OCI-LY3 (cell line): Measurements from ENCODE around the gene BPIFB4.

ENCODE experiments used
- H2AFZ ChIP-seq: fragments of 200-600, 300-600 bp; shearing (Covaris generic); 2 replicates; pipeline ENCODE4 v1.6.0; 2014; ENCODE audit warnings: antibody characterized with exemption, low read depth, low read length
- H3K27ac ChIP-seq: fragments of 200-600, 300-600 bp; sonication (generic); 2 replicates; pipeline ENCODE4 v1.5.1; 2014; ENCODE audit warnings: mild to moderate bottlenecking, low read length, moderate library complexity, mixed read lengths
- H3K27me3 ChIP-seq: fragments of 200-600, 300-600 bp; sonication (generic); 2 replicates; pipeline ENCODE4 v1.6.1; 2014; ENCODE audit warnings: low read depth, low read length, mixed read lengths
- H3K36me3 ChIP-seq: fragments of 200-600, 300-600 bp; sonication (generic); replicated peaks from 2 replicates; pipeline ENCODE3; 2014; ENCODE audit warnings: low read depth, low read length, mixed read lengths
- H3K4me1 ChIP-seq: fragments of 300-600, 200-600 bp; sonication (generic); 2 replicates; pipeline ENCODE4 v1.6.1; 2014; ENCODE audit warnings: low read length, mixed read lengths
- H3K4me2 ChIP-seq: fragments of 200-600, 300-600 bp; sonication (generic); 2 replicates; pipeline ENCODE4 v1.6.1; 2014; ENCODE audit warnings: low read length, mixed read lengths
- H3K4me3 ChIP-seq: fragments of 300-600, 200-600 bp; sonication (generic); 2 replicates; pipeline ENCODE4 v1.5.1; 2014; ENCODE audit warnings: antibody characterized with exemption, mild to moderate bottlenecking, low read length, moderate library complexity
- H3K79me2 ChIP-seq: fragments of 300-600, 200-600 bp; shearing (Covaris generic); 2 replicates; pipeline ENCODE4 v1.6.1; 2014; ENCODE audit warnings: mild to moderate bottlenecking, low read length, mixed read lengths
- H3K9ac ChIP-seq: fragments of 300-600, 200-600 bp; shearing (Covaris generic); 2 replicates; pipeline ENCODE4 v1.6.0; 2014; ENCODE audit warnings: mild to moderate bottlenecking, low read length, moderate library complexity
- H3K9me3 ChIP-seq: fragments of 200-600, 300-600 bp; shearing (Covaris generic); 2 replicates; pipeline ENCODE4 v1.6.1; 2014; ENCODE audit warnings: low read length, mixed read lengths; ENCODE audit not compliant: insufficient read depth
- H4K20me1 ChIP-seq: fragments of 200-600, 300-600 bp; sonication (generic); 2 replicates; pipeline ENCODE4 v1.6.1; 2016; ENCODE audit warnings: low read length, mixed read lengths; ENCODE audit not compliant: insufficient read depth
- EZH2phosphoT487 ChIP-seq: fragments of 200-600 bp; shearing (Covaris generic); IDR thresholded peaks from 2 replicates; pipeline ENCODE4 v1.6.1; 2018; ENCODE audit warnings: antibody characterized with exemption, mixed run types, low read depth
- TF ChIP-seq, protein P1 (sequence below): fragments of 200-600, 300-600 bp; sonication (generic); IDR thresholded peaks from 2 replicates; pipeline ENCODE4 v1.5.1; 2014; ENCODE audit warnings: antibody characterized with exemption, low read length, low read depth

The BPIFB4 gene

DNA sequence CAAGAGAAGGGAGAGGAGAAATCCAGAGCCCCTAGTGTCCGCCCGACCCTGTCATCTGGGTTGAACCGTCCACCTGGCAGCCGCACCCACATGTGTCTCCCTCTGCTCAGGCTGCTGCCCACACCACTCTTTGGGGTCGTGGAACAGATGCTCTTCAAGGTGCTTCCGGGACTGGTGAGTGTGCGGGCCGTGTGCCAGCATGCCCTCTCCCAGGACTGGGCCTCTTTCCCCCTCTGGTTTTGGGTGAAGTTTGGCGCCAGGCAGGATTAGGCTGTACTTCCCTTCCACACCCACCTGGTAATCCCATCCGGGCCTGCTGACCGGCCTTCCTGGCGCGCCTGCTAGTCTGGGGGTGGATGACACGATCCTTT, 17.8 kb upstream of the BPIFB4 start:
- Histone ChIP-seq H3K79me2 (no peaks in the 10 kb centered on the region), H2AFZ (no peak overlapping the region), H3K9me3 (no peaks in the 10 kb centered on the region), H3K27ac (no peak overlapping the region), H3K36me3 (no peaks in the 10 kb centered on the region), H4K20me1 (no peaks in the 10 kb centered on the region), H3K4me2 (no peak overlapping the region), H3K27me3 (no peaks in the 10 kb centered on the region), H3K9ac (no peak overlapping the region), H3K4me3 (no peak overlapping the region), H3K4me1 (no peaks in the 10 kb centered on the region)
- TF ChIP-seq EZH2phosphoT487, result no peak
- TF ChIP-seq, protein P1, sequence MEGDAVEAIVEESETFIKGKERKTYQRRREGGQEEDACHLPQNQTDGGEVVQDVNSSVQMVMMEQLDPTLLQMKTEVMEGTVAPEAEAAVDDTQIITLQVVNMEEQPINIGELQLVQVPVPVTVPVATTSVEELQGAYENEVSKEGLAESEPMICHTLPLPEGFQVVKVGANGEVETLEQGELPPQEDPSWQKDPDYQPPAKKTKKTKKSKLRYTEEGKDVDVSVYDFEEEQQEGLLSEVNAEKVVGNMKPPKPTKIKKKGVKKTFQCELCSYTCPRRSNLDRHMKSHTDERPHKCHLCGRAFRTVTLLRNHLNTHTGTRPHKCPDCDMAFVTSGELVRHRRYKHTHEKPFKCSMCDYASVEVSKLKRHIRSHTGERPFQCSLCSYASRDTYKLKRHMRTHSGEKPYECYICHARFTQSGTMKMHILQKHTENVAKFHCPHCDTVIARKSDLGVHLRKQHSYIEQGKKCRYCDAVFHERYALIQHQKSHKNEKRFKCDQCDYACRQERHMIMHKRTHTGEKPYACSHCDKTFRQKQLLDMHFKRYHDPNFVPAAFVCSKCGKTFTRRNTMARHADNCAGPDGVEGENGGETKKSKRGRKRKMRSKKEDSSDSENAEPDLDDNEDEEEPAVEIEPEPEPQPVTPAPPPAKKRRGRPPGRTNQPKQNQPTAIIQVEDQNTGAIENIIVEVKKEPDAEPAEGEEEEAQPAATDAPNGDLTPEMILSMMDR, result no peak

DNA sequence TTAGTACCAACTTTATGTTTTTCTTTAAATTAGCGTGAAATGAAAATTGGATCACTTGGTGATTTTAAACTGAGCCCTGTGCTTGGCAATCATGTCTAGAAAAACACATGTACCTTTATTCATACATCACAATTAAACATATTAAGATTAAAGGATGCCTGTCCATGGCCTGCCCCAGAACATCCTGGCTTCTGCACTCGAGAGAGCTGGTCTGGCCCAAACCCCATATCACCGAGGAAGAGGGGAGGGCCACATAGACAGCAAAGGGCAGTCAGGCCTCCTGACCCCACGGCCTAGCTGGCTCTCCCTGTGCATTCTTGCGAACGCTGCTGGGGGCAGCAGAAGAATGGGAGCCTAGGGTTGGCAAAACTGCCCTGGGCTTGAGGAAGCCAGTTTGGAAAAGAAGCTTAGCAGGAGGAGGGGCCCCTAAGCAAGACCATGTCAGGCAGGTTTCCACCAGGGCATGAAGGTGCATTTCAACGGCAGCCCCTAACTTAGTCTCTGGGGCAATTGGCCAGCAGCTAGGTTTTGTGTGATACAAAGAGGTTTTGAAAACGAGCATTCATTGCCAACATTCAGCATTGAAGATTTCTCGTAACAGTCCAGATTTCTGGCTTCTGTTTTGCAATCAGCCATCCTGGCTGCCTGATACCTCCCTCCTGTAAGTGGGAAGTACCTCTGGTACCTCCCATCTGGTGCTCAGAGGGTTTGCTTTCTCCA, 17.2 kb upstream of the BPIFB4 start:
- TF ChIP-seq, protein P1, result no peak
- TF ChIP-seq EZH2phosphoT487, result no peak
- Histone ChIP-seq H3K27ac (no peak overlapping the region), H3K36me3 (no peaks in the 10 kb centered on the region), H3K79me2 (no peaks in the 10 kb centered on the region), H4K20me1 (no peaks in the 10 kb centered on the region), H3K4me3 (no peak overlapping the region), H3K9ac (no peak overlapping the region), H2AFZ (no peak overlapping the region), H3K4me1 (no peaks in the 10 kb centered on the region), H3K27me3 (no peaks in the 10 kb centered on the region), H3K9me3 (no peaks in the 10 kb centered on the region), H3K4me2 (no peak overlapping the region)

DNA sequence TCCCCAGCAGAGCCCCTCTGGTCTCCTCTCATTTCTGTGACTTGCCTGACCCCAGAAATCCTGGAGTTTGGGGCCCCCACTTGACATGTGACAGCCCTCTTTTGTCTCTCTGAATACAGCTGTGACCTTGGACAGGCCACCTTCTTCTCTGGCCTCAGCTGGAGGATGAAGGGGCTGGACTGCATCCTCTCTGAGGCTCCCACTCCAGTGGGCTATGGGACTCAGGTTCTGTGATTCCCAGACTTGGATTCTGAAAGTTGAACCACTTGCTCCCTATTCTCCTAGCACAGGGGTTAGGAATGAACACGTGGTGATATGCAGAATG, 16.7 kb upstream of the BPIFB4 start:
- TF ChIP-seq, protein P1, result no peak
- no peak for TF ChIP-seq EZH2phosphoT487
- no peak overlapping the region for H3K9ac ChIP-seq
- no peaks in the 10 kb centered on the region for H3K4me1 ChIP-seq
- H3K4me2 ChIP-seq, result no peak overlapping the region
- no peaks in the 10 kb centered on the region for H3K9me3 ChIP-seq
- H4K20me1 ChIP-seq, result no peaks in the 10 kb centered on the region
- H3K79me2 ChIP-seq, result no peaks in the 10 kb centered on the region
- H2AFZ ChIP-seq, result no peak overlapping the region
- no peak overlapping the region for H3K4me3 ChIP-seq
- no peaks in the 10 kb centered on the region for H3K27me3 ChIP-seq
- no peaks in the 10 kb centered on the region for H3K36me3 ChIP-seq
- H3K27ac ChIP-seq, result no peak overlapping the region

DNA sequence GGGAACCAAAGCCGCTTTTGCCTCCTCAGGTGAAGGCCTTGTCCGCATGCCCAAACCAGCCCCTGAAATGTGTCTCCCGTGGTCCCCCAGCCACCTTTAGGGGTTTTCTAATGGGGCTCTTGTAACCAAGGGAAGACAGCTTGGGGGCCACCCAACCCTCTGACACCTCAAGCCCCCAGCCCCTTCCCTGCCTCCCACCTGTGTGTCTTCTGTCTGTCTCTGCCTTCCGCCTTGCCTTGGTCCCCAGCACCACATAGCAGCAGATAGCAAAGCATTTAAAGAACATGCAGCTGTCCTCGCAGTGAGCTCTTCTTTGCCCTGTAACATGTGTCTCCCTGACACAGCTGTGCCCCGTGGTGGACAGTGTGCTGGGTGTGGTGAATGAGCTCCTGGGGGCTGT, 16.2 kb upstream of the BPIFB4 start:
- Histone ChIP-seq H3K4me3 (no peak overlapping the region), H3K36me3 (no peaks in the 10 kb centered on the region), H4K20me1 (no peaks in the 10 kb centered on the region), H3K9me3 (no peaks in the 10 kb centered on the region), H3K4me2 (no peak overlapping the region), H3K27me3 (no peaks in the 10 kb centered on the region), H3K4me1 (no peaks in the 10 kb centered on the region), H3K27ac (no peak overlapping the region), H3K9ac (no peak overlapping the region), H3K79me2 (no peaks in the 10 kb centered on the region), H2AFZ (no peak overlapping the region)
- TF ChIP-seq, protein P1, result no peak
- TF ChIP-seq EZH2phosphoT487, result no peak
